Osteocyte (in vitro differentiated cells): Measurements from ENCODE around the gene ELANE. TPM values are rescaled to one million over a fixed set of nuclear protein-coding genes. Genes with fewer than 3 reads are reported as not detected.
A peak's percentile ranks its signal among the peaks of the same experiment; 100 is the strongest.
"Not testable (repeated sequence)": the region's sequence is repeated elsewhere in the genome, so short reads cannot be mapped to it uniquely, and the experiment has no call there.

Experiments
- DNase-seq: peaks from one replicate; pipeline ENCODE4 v3.0.0; 2021; ENCODE audit warnings: mixed read lengths; ENCODE audit not compliant: unreplicated experiment; ENCODE audit errors: extremely low spot score
- H3K27ac Mint-ChIP-seq: one replicate; pipeline ENCODE4 v1.8.0; 2021; ENCODE audit warnings: mild to moderate bottlenecking, mixed read lengths; ENCODE audit not compliant: unreplicated experiment
- H3K27me3 Mint-ChIP-seq: one replicate; pipeline ENCODE4 v1.8.0; 2021; ENCODE audit warnings: mixed read lengths; ENCODE audit not compliant: unreplicated experiment
- H3K36me3 Mint-ChIP-seq: one replicate; pipeline ENCODE4 v1.8.0; 2021; ENCODE audit warnings: mixed read lengths; ENCODE audit not compliant: unreplicated experiment
- H3K4me1 Mint-ChIP-seq: one replicate; pipeline ENCODE4 v1.8.0; 2021; ENCODE audit warnings: mixed read lengths; ENCODE audit not compliant: unreplicated experiment
- H3K4me3 Mint-ChIP-seq: one replicate; pipeline ENCODE4 v1.8.0; 2021; ENCODE audit warnings: mild to moderate bottlenecking, moderate library complexity, mixed read lengths; ENCODE audit not compliant: unreplicated experiment
- H3K9me3 Mint-ChIP-seq: one replicate; pipeline ENCODE4 v1.8.0; 2021; ENCODE audit warnings: mixed read lengths; ENCODE audit not compliant: unreplicated experiment
- CTCF ChIP-seq: fragments of 200-600 bp; sonication (generic); IDR thresholded peaks from 2 replicates; pipeline ENCODE4 v1.5.0; 2021; ENCODE audit warnings: antibody characterized with exemption, mild to moderate bottlenecking, moderate library complexity
- total RNA-seq: library from RNA; stranded (reverse); gene quantifications from 2 replicates; pipeline ENCODE4 v1.2.1, GENCODE V29; 2021

Gene ELANE
- total RNA-seq, 1 donor from 2014 or later, result 1.2 TPM

- peaks cover 9% of the 10 kb centered on the region for H3K4me1 Mint-ChIP-seq
- no peak overlapping the region for H3K27ac Mint-ChIP-seq
- no peaks in the 10 kb centered on the region for H3K9me3 Mint-ChIP-seq
- no peak for TF ChIP-seq CTCF
- no peaks in the 10 kb centered on the region for H3K36me3 Mint-ChIP-seq
- no peaks in the 10 kb centered on the region for H3K27me3 Mint-ChIP-seq
- no peak for DNase-seq
- no peak overlapping the region for H3K4me3 Mint-ChIP-seq
Observed at GRCh38 chr19:835210-835810, 16.8 kb upstream of the ELANE start.

GRCh38 chr19:840519-841206, 11.4 kb upstream of the ELANE start, which contains the start of gene PRTN3:
Gene PRTN3, plus strand, starts transcription at chr19:840999. Its CDS starts 10 bp downstream, at chr19:841009.
- no peak within 1 kb of the TSS for H3K27ac Mint-ChIP-seq
- H3K36me3 Mint-ChIP-seq, result no peaks in the 10 kb centered on the region
- no peak for DNase-seq
- peaks cover 14% of the 10 kb centered on the region for H3K4me1 Mint-ChIP-seq
- H3K9me3 Mint-ChIP-seq, result no peaks in the 10 kb centered on the region
- no peak within 1 kb of the TSS for H3K4me3 Mint-ChIP-seq
- peaks cover 3% of the 10 kb centered on the region for H3K27me3 Mint-ChIP-seq
- TF ChIP-seq CTCF, result no peak

- H3K4me1 Mint-ChIP-seq, result peaks cover 20% of the 10 kb centered on the region
- not testable (repeated sequence) for H3K36me3 Mint-ChIP-seq, H3K9me3 Mint-ChIP-seq, H3K27me3 Mint-ChIP-seq, H3K4me3 Mint-ChIP-seq, DNase-seq, H3K27ac Mint-ChIP-seq
Observed at GRCh38 chr19:842802-843179, 9.3 kb upstream of the ELANE start.

- Mint-ChIP-seq H3K4me3 (no peak overlapping the region), H3K4me1 (peaks cover 20% of the 10 kb centered on the region), H3K36me3 (no peaks in the 10 kb centered on the region), H3K9me3 (no peaks in the 10 kb centered on the region), H3K27ac (no peak overlapping the region), H3K27me3 (peaks cover 3% of the 10 kb centered on the region)
- peak; percentile 83 for DNase-seq
- no peak for TF ChIP-seq CTCF
Observed at GRCh38 chr19:843180-843835, 8.8 kb upstream of the ELANE start.

- DNase-seq, result no peak
- Mint-ChIP-seq H3K36me3 (no peaks in the 10 kb centered on the region), H3K4me3 (no peak overlapping the region), H3K9me3 (no peaks in the 10 kb centered on the region), H3K27ac (no peak overlapping the region), H3K4me1 (peaks cover 21% of the 10 kb centered on the region), H3K27me3 (peaks cover 3% of the 10 kb centered on the region)
- TF ChIP-seq CTCF, result no peak
Observed at GRCh38 chr19:843836-844545, 8.1 kb upstream of the ELANE start.
